Sciatic nerve (tissue), 2 donors: ENCODE data around the gene EPS15. TPM values are rescaled to one million over a fixed set of nuclear protein-coding genes. Genes with fewer than 3 reads are reported as not detected.
A peak's percentile ranks its signal among the peaks of the same experiment; 100 is the strongest.
"Not testable (repeated sequence)": the region's sequence is repeated elsewhere in the genome, so short reads cannot be mapped to it uniquely, and the experiment has no call there.

ENCODE experiments used
- ATAC-seq: fragments of 200-7000 bp; cut with Tn5 transposase; one replicate; pipeline ENCODE4 v1.9.1; 2020; ENCODE audit warnings: mild to moderate bottlenecking, moderate library complexity
- DNase-seq: peaks from one replicate; pipeline ENCODE4 v3.0.0-alpha.2; 2020; ENCODE audit warnings: low spot score
- intact Hi-C: fragments of 100-400 bp; cut with DNase I; formaldehyde crosslinking; loops from one replicate; pipeline ENCODE4 v1.14.2; 2022
- total RNA-seq: library from RNA; stranded (reverse); fragmentation: NEBNext Ultra II Directional; extraction: Animal tissue kit (Norgen Biotek cat#: 25700); gene quantifications from one replicate; pipeline ENCODE4 v1.2.1, GENCODE V29; 2021
- donor health status: DM: no; HTN: no; CAD: no.
- donor health status: DM: no; HTN: no; CAD: no.

EPS15 gene
- total RNA-seq, 1 donor from 2014 or later = 119 TPM

GRCh38 chr1:51488372-51489050 is 30.6 kb downstream of the EPS15 start:
- ATAC-seq = no peak
- no peak for DNase-seq
- intact Hi-C loops = no loop called here

GRCh38 chr1:51487628-51488027 is 31.4 kb downstream of the EPS15 start:
- intact Hi-C loops = no loop called here
- ATAC-seq = peak; percentile 37

GRCh38 chr1:51484591-51484990 is 34.5 kb downstream of the EPS15 start:
- intact Hi-C loops = no loop called here
- ATAC-seq = no peak
- no peak for DNase-seq

More at GRCh38 chr1:51487628-51488027, 31.4 kb downstream of the EPS15 start:
- DNase-seq = no peak

GRCh38 chr1:51482881-51483280 is 36.2 kb downstream of the EPS15 start:
- no peak for ATAC-seq
- no peak for DNase-seq
- intact Hi-C loops = no loop called here

GRCh38 chr1:51474832-51475620 is 44.0 kb downstream of the EPS15 start:
- ATAC-seq = not testable (repeated sequence)

GRCh38 chr1:51473331-51474115 is 45.5 kb downstream of the EPS15 start:
- DNase-seq (no peak), ATAC-seq (no peak)
- intact Hi-C loops = no loop called here

More at GRCh38 chr1:51474832-51475620, 44.0 kb downstream of the EPS15 start:
- DNase-seq, intact Hi-C loops: not testable (repeated sequence)

- ATAC-seq (peak; percentile 70), DNase-seq (no peak)
- intact Hi-C loops = no loop called here
Measured at GRCh38 chr1:51472359-51472758, 46.7 kb downstream of the EPS15 start.

- intact Hi-C loops = no loop called here
- ATAC-seq = no peak
Measured at GRCh38 chr1:51469518-51469917, 49.5 kb downstream of the EPS15 start.

GRCh38 chr1:51464828-51465227 is 54.2 kb downstream of the EPS15 start:
- intact Hi-C loops = no loop called here
- no peak for ATAC-seq
- no peak for DNase-seq

More at GRCh38 chr1:51469518-51469917, 49.5 kb downstream of the EPS15 start:
- DNase-seq = no peak

GRCh38 chr1:51463561-51463960 is 55.5 kb downstream of the EPS15 start:
- intact Hi-C loops = no loop called here
- peak; percentile 51 for ATAC-seq

GRCh38 chr1:51462289-51462688 is 56.8 kb downstream of the EPS15 start:
- DNase-seq, intact Hi-C loops, ATAC-seq: not testable (repeated sequence)

More at GRCh38 chr1:51463561-51463960, 55.5 kb downstream of the EPS15 start:
- DNase-seq = no peak

- DNase-seq = no peak
- intact Hi-C loops = no loop called here
- ATAC-seq = no peak
Measured at GRCh38 chr1:51454554-51454953, 64.5 kb downstream of the EPS15 start.

GRCh38 chr1:51453010-51453409 is 66.1 kb downstream of the EPS15 start:
- no peak for ATAC-seq
- DNase-seq = no peak
- intact Hi-C loops = no loop called here

GRCh38 chr1:51448844-51449454 is 70.1 kb downstream of the EPS15 start:
- ATAC-seq, DNase-seq, intact Hi-C loops: not testable (repeated sequence)

GRCh38 chr1:51445351-51446090 is 73.5 kb downstream of the EPS15 start:
- ATAC-seq (peak; percentile 82), DNase-seq (no peak)
- intact Hi-C loops = no loop called here

GRCh38 chr1:51444534-51445192 is 74.4 kb downstream of the EPS15 start:
- ATAC-seq = no peak

GRCh38 chr1:51444096-51444495 is 75.0 kb downstream of the EPS15 start:
- ATAC-seq (no peak), DNase-seq (no peak)
- intact Hi-C loops = no loop called here

More at GRCh38 chr1:51444534-51445192, 74.4 kb downstream of the EPS15 start:
- intact Hi-C loops = no loop called here
- DNase-seq = no peak

GRCh38 chr1:51443555-51443954 is 75.5 kb downstream of the EPS15 start:
- DNase-seq (no peak), ATAC-seq (no peak)
- intact Hi-C loops = no loop called here
